Progenitor cell of endocrine pancreas (in vitro differentiated cells): ENCODE data around the gene ADRA2C. TPM values are rescaled to one million over a fixed set of nuclear protein-coding genes. Genes with fewer than 3 reads are reported as not detected.

Experiments used
- DNase-seq: peaks from one replicate; pipeline ENCODE4 v3.0.0; 2021; ENCODE audit warnings: low spot score; ENCODE audit not compliant: unreplicated experiment
- H3K27ac Mint-ChIP-seq: 2 replicates; pipeline ENCODE4 v1.8.0; 2021; ENCODE audit warnings: mild to moderate bottlenecking, moderate library complexity, mixed read lengths
- H3K27me3 Mint-ChIP-seq: 2 replicates; pipeline ENCODE4 v1.8.0; 2021; ENCODE audit warnings: mixed read lengths
- H3K36me3 Mint-ChIP-seq: 2 replicates; pipeline ENCODE4 v1.8.0; 2022; ENCODE audit warnings: mixed read lengths; ENCODE audit not compliant: insufficient read depth
- H3K4me1 Mint-ChIP-seq: 2 replicates; pipeline ENCODE4 v1.8.0; 2021; ENCODE audit warnings: low read depth, mixed read lengths
- H3K4me3 Mint-ChIP-seq: 2 replicates; pipeline ENCODE4 v1.8.0; 2021; ENCODE audit warnings: low read depth, mild to moderate bottlenecking, moderate library complexity, mixed read lengths
- H3K9me3 Mint-ChIP-seq: 2 replicates; pipeline ENCODE4 v1.8.0; 2021; ENCODE audit warnings: low read depth, mixed read lengths
- total RNA-seq: library from RNA; stranded (reverse); gene quantifications from 2 replicates; pipeline ENCODE4 v1.2.1, GENCODE V29; 2021
- TF ChIP-seq, protein P1 (sequence below): fragments of 200-600 bp; sonication (generic); IDR thresholded peaks from one replicate; pipeline ENCODE4 v1.5.0; 2021; ENCODE audit warnings: antibody characterized with exemption, mild to moderate bottlenecking; ENCODE audit not compliant: unreplicated experiment

Gene ADRA2C
- total RNA-seq, 1 donor from 2014 or later: 3.0 TPM

DNA sequence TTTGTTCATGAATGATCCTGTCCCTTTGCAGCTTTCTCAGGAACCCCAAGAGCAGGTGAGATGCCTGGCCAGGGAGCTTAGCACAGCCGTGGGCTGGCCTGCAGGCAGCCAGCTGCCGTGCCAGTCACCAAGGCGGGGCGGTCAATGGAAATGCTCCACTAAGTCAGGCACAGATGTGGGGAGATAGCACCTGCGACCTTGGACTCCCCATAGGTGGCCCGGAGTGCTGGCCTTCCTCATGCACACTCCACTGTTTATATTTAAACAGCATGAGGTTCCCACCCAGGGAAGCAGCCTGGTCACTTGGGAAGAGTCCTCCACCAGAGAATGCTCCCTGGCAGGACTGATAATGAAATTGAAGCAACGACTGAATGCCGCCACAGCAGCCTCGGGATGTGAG, 14.2 kb upstream of the ADRA2C start:
- Mint-ChIP-seq H3K36me3 (no peaks in the 10 kb centered on the region), H3K4me3 (no peak overlapping the region), H3K4me1 (no peaks in the 10 kb centered on the region), H3K27ac (no peak overlapping the region), H3K9me3 (no peaks in the 10 kb centered on the region), H3K27me3 (peaks cover 47% of the 10 kb centered on the region)
- DNase-seq: no peak
- TF ChIP-seq, protein P1, sequence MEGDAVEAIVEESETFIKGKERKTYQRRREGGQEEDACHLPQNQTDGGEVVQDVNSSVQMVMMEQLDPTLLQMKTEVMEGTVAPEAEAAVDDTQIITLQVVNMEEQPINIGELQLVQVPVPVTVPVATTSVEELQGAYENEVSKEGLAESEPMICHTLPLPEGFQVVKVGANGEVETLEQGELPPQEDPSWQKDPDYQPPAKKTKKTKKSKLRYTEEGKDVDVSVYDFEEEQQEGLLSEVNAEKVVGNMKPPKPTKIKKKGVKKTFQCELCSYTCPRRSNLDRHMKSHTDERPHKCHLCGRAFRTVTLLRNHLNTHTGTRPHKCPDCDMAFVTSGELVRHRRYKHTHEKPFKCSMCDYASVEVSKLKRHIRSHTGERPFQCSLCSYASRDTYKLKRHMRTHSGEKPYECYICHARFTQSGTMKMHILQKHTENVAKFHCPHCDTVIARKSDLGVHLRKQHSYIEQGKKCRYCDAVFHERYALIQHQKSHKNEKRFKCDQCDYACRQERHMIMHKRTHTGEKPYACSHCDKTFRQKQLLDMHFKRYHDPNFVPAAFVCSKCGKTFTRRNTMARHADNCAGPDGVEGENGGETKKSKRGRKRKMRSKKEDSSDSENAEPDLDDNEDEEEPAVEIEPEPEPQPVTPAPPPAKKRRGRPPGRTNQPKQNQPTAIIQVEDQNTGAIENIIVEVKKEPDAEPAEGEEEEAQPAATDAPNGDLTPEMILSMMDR: no peak

DNA sequence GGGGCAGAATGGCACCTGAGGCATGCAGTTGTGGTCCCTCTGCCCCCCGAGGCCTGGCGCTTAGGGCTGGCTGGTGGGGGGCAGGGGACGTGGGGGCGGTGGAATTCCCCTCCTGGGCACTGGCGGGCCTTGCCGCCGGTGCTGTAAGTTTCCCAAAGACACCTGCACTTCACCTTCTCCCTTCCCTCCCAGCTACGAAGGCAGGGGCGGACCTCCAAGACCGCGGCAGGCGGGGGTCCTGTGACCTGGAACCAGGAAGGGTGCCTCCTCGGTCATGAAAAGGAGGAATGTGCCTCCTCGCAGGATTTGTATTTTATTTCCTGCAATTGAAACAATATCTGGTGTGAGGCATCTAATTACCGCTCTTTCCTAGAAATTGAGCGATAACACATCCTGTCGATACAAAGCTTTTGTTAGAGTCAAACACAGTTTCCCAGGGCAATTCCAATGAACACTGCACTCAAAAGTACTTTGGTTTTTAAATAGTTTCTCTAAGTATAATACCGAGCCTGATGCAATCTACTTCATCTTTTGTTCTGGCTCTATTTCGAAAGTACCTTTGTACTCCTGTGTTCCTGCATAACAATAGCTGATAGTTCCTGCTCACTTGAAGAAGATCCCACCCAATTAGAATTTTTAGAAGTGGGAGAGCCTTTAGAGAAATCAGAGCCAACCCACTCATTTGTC, 12.3 kb upstream of the ADRA2C start:
- no peaks in the 10 kb centered on the region for H3K4me1 Mint-ChIP-seq
- DNase-seq: no peak
- H3K27ac Mint-ChIP-seq: no peak overlapping the region
- H3K27me3 Mint-ChIP-seq: peaks cover 31% of the 10 kb centered on the region
- no peak overlapping the region for H3K4me3 Mint-ChIP-seq
- H3K9me3 Mint-ChIP-seq: no peaks in the 10 kb centered on the region
- TF ChIP-seq, protein P1: no peak
- H3K36me3 Mint-ChIP-seq: no peaks in the 10 kb centered on the region

DNA sequence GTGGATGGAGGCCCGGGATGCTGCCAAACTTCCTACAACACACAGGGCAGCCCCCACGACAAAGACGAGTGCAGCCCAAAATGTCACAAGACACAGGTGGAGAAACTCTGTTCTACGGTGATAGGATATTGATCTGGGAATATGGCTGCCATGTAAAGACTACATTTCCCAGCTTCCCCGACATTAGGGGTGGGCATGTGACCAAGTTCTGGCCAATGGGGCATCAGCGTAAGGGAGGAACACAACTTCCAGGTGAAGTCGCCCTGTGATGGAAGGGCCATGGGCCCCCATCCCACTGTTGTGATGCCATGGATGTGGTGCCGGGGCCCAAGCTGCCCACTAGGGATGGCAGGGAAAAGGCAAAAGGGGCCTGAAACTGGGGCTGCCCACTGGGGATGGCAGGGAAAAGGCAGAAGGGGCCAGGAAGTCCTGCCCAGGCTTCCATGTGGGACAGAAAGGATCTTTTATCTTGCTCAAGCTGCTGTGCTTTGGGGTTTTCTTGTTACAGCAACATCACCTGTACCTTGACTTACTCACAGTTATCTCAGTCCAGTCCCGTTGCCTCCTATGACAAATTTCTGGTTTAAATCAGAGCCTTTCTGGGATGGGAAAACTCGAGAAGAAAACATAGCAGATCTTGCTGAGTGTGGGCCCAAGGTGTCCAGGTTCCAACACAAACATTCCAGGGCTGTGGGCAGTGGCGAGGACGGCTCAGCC, 9.7 kb upstream of the ADRA2C start:
- no peaks in the 10 kb centered on the region for H3K9me3 Mint-ChIP-seq
- H3K27me3 Mint-ChIP-seq: peaks cover 18% of the 10 kb centered on the region
- DNase-seq: no peak

DNA sequence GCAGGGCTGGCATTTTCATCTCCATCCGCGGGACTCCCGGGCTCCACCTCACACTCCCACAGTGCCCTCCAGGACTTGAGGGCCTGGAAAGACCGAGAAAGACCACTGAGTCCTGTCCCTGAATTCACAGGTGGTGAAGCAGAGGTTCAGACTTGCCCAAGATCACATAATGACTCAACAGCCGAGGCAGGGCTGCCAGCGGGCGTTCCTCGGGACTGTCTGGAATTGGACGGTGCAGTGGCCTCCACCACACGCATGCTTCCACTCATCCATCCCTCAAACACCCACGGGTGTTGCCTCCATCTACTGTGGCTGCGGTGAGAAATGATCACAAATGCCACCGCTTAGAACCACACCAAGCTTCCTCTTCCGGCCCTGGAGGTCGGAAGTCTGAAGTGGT, 6.9 kb upstream of the ADRA2C start:
- Mint-ChIP-seq H3K27me3 (peaks cover 25% of the 10 kb centered on the region), H3K4me3 (no peak overlapping the region), H3K9me3 (no peaks in the 10 kb centered on the region), H3K4me1 (no peaks in the 10 kb centered on the region), H3K27ac (no peak overlapping the region), H3K36me3 (no peaks in the 10 kb centered on the region)
- TF ChIP-seq, protein P1: no peak
- no peak for DNase-seq

More for the DNA sequence above, 9.7 kb upstream of the ADRA2C start:
- Mint-ChIP-seq H3K27ac (no peak overlapping the region), H3K4me3 (no peak overlapping the region), H3K4me1 (no peaks in the 10 kb centered on the region), H3K36me3 (no peaks in the 10 kb centered on the region)
- TF ChIP-seq, protein P1: no peak

DNA sequence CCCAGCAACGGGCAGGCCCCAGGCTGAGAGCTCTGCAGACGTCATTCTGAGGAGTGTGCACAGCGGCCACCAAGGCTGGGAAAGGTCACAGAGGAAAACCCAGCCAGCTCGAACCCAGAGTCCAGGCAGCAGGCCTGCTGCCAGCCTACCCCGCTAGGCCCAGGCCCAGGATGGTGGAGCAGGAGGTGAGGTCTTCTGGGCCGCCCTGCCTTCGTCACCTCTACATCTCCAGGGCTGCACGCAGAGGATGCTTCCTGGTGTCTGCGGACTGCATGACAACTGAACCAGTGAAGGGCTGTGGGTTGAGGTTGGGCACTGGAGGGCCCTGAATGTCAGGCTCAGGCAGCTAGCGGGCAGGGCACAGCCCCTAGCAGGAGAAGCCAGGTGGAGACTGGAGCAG, 5.8 kb upstream of the ADRA2C start:
- H3K36me3 Mint-ChIP-seq: no peaks in the 10 kb centered on the region
- no peaks in the 10 kb centered on the region for H3K4me1 Mint-ChIP-seq
- H3K27me3 Mint-ChIP-seq: peaks cover 20% of the 10 kb centered on the region
- H3K27ac Mint-ChIP-seq: no peak overlapping the region
- TF ChIP-seq, protein P1: no peak
- H3K4me3 Mint-ChIP-seq: no peak overlapping the region
- no peak for DNase-seq
- H3K9me3 Mint-ChIP-seq: no peaks in the 10 kb centered on the region
